Medulla oblongata (tissue), 1 donor: ENCODE results near the gene TEKTIP1.

Experiments
- DNase-seq: peaks from one replicate; pipeline ENCODE4 v3.0.0-alpha.2; 2015; ENCODE audit errors: extremely low spot score

TEKTIP1 gene

GRCh38 chr19:3537438-3538240 is 1.3 kb upstream of the TEKTIP1 start:
- no peak for DNase-seq

DNA sequence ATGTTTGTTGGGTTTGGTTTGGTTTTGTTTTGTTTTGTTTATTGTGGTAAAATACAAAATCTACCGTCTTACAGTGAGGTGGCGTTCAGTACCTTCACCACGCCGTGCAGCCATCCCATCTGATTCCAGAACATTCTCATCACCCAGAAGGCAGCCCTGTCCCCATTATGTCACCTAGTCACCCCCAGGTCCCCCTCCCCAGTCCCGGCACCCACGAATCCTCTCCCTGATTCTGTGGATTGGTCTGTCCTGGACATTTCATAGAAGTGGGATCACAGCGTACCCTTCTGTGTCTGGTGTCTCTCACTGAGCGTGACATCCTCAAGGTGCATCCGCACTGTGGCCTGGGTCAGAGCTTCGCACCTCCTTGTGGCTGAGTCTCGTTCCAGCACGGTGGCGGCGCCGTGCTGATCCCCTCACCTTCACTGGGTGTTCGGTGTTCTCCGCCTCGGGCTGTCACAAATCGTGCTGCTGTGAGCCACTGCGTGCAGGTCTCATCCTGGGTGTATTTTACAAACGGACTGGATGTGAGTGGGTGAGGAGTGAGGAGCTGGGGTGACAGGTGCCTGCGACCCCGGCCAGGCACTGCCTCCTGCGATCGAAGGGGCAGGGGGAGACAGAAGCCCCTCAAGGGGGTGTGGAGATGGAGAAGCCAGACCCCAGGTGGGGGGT is 580 bp upstream of the TEKTIP1 start:
- no peak for DNase-seq

DNA sequence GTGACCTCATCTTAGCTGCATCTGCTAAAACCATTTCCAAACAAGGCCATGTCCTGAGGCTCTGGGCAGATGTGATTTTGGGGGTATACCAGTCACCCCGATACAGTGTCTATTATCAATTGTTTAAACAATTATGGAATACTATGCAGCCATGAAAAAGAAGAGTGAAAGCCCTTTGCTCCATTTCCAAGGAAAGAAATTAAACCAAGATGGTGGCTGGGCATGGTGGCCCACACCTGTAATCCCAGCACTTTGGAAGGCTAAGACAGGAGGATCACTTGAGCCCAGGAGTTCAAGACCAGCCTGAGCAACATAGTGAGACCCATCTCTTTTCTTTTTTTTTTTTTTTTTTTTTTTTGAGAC is 763 bp downstream of the TEKTIP1 start:
- DNase-seq: no peak

GRCh38 chr19:3543150-3544057 is 4.4 kb downstream of the TEKTIP1 start:
- DNase-seq: peak; percentile 72

- DNase-seq: no peak
Observed at GRCh38 chr19:3544058-3544376, 5.0 kb downstream of the TEKTIP1 start.

- DNase-seq: peak; percentile 78
Observed at GRCh38 chr19:3544742-3545668, 6.0 kb downstream of the TEKTIP1 start.

- DNase-seq: no peak
Observed at GRCh38 chr19:3545669-3546034, 6.7 kb downstream of the TEKTIP1 start.

DNA sequence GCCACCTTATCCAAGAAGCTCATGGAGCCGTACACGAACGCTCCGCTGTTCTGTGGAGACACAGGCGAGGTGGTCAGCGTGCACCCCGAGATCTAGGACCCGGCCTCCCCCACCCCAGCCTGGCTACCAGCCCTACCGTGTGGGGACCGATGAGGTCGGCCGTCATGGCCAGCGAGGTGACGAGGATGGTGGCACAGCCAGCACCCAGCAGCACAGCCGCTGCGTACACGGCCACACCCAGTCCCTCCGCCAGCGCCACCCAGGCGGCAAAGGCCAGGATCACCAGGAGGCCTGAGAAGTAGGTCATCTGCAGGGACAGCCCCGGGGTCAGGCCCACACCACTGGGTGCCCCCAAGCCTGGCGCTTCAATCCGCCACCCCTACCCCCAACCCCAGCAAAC is 7.1 kb downstream of the TEKTIP1 start:
- DNase-seq: no peak

DNA sequence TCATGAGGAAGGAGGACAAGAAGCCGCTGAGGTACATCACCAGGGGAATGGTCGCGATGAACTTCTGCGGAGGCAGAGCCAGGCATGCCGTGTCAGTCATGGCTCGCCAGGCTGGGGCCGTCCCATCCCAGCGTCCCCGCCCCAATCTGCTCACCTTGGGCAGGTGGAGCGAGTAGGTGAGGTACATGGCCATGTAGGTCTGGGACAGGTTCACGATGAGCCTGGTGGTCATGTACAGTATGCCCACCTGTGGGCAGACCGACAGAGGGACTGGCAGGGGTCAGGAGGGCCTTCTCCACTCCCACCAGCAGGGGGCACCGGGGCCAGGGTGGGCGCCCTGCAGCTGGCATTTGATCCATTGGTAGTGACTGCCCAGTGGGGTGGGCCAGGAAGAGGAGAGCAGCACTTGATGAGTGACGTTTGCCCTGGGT is 8.3 kb downstream of the TEKTIP1 start:
- no peak for DNase-seq

DNA sequence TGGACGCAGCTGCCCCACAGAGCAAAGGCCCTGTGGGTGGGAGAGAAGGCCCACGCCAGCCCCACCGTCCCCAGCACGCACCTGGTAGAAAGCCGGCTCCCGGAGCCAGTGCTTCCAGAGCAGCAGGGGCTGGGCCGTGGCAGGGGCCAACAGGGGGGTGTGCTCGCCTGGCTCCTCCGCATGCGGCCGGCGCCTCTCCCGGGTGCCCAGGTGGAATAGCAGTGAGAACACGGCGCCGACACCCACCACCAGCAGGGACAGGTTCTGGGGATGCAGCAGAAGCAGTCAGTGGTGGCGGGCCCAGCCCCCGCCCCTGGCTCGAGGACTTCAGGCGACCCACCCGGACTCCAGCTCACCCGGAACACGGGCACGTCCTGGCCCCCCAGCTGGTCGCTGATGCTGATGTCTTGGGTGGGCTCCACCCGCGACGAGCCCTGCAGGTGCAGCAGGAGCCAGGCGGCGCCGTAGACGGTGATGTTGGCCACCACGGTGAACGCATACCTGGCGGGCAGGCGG is 8.9 kb downstream of the TEKTIP1 start:
- DNase-seq: no peak

- DNase-seq: peak; percentile 57
Observed at GRCh38 chr19:3548606-3549005, 9.6 kb downstream of the TEKTIP1 start.

DNA sequence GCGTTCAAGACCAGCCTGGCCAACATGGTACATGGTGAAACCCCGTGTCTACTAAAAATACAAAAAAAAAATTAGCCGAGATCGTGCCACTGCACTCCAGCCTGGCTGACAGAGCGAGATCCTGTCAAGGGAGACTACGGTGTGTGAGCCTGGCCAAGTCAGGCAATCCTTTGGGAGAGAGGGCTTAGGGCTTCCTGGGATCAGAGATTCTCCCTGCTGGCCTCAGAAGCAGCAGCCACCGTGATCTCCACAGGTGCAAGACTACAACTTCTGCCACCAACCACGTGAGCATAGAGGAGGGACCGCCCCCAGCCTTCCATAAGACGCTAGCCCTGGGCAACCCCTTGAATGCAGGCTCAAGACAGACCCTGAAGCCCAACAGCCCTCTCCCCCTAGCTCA is 10.8 kb downstream of the TEKTIP1 start:
- no peak for DNase-seq

DNA sequence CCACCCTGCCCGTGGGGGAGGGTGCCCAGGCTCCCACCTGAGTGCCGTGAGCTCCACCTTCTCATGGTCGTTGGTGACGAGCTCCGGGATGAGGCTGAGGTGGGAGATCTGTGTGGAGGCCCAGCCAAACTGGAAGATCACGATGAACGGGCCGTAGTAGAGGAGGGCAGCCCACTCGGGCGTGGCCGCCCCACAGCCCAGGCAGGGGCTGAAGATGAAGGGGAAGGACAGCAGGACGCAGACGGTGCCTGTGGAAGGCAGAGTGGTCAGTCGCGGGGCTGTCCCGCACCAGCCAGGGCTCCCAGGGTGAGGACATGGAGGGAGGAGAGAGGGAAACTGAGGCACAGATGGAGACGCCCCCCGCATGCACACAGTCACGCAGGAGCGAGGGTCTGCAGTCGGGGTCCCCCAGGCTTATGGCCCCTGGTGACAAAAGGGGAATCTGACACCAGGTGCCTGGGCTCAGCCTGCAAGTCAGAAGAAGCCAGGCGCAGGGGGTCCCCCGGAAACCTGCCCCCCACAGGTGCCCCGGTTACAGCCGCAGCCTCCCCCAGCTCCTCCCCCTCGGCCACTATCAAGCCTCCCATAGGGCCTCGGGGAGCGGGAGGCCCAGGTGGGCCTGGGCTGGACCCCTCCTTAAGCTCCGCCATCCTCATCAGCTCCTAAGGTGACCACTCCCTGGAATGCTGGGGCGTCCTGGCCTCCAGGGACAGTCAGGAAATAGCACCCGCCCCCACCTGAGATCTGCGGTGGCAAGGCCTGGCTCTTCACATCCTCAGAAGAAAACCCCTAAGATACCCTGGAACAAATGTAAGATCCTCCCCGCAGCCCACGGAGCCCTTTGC is 12.2 kb downstream of the TEKTIP1 start:
- no peak for DNase-seq

- DNase-seq: no peak
Observed at GRCh38 chr19:3551792-3552095, 12.8 kb downstream of the TEKTIP1 start.

DNA sequence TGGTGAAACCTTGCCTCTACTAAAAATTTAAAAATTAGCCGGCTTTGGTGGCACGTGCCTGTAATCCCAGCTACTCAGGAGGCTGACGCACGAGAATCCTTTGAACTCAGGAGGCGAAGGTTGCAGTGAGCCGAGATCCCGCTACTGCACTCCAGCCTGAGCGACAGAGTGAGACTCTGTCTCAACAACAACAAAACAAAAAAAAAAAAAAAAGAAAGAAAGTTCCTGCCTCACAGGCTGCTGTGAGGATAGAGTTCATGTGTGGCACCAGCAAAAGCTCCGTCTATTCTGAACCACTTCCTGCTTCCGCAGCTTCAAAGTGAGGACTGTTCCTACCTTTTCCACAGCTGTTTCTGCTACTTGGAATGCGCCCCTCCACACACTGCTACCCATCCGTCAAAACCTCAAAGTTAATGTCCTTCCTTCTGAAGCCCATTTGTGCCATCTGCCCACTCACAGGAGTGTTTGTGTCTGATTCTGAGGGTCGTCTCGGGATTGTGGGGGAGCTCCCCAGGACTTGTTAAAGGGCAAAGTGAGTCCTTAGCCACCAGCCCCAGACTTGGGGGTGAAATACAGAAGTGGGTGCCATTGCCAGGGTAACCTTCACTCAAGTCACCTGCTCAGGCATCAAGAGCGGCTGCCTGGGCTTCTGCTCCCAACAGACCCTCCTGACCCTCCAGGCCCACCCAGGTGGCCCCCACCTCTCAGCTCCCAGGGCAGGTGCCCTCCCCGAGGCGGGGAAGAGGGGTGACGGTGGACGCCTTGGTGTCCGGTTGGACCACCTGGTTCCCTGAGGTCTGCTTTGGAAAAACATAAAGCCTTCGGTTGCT is 15.5 kb downstream of the TEKTIP1 start:
- no peak for DNase-seq

DNA sequence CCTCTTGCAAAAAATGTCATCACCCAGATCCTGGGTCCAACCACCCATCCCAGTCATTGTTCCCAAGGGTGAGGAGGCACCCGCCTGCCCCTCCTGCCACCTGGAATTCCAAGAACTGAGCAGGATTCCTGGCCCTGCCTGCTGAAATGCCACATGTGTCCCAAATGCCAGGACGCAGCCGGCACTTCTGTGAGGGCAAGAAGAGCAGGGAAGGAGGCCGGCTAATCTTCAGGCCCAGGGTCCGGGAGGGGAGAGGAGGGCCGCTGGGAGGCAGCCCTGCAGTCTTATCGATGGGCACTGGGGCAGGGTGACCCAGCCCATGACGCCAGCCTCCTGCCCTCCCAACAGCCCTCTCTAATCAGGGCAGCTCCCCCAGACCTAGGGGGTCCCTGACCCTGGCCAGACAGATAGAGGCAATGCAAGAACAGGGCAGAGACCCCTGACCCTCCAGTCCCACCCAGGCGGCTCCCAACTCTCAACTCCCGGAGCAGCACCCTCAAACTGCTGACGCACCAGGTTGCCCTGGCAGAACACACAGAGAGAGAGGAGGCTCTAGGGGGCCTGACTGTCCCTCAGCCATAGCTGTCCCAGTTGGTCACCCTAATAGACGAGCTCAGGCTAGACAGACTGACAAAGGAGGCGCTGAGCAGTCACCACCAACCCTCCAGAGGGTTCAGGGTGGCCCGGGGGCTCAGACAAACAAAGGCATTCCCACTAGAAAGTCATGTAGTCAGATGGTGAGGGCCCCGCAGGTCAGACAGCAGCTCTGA is 16.9 kb downstream of the TEKTIP1 start:
- no peak for DNase-seq

DNA sequence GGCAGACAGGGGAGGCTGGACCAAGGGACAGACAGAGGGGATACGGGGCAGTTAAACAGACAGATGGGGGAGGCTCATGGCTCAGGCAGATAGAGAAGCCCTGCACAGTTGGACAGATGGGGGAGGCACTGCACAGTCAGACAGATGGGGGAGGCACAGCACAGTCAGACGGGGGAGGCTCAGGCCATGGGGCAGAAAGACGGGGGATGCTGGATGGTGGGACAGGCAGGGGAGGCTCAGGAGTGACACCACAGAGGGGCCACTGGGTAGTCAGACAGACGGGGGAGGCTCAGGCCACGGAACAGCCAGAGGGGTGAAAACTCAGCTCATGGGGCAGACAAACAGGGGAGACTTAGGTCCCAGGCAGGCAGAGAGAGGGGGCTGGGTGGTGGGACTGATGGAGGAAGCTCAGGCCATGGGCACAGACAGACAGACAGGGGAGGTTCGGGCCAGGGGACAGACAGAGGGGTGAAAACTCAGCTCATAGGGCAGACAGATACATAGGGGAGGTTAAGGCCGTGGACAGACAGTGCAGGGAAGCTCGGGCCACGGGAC is 17.5 kb downstream of the TEKTIP1 start:
- no peak for DNase-seq

- no peak for DNase-seq
Observed at GRCh38 chr19:3556978-3557460, 18.0 kb downstream of the TEKTIP1 start.
